Caco-2 (cell line): Measurements from ENCODE around the gene PRDX4. TPM values are rescaled to one million over a fixed set of nuclear protein-coding genes. Genes with fewer than 3 reads are reported as not detected.
A peak's percentile ranks its signal among the peaks of the same experiment; 100 is the strongest.
"Not testable (repeated sequence)": the region's sequence is repeated elsewhere in the genome, so short reads cannot be mapped to it uniquely, and the experiment has no call there.

Experiments
- BruUV-seq: library from RNA; stranded (reverse); fragments of 400-500 nt; replicated peaks from 2 replicates; lab custom pipeline; 2021; lab: Mats Ljungman, UMichigan
- CTCF ChIA-PET: fragments of 300-600 bp; sonication (Branson Sonifier 250); formaldehyde crosslinking; loops from one replicate; lab custom pipeline; 2022; ENCODE audit warnings: antibody characterized with exemption; lab: Charles Lee
- POLR2A ChIA-PET: fragments of 300-600 bp; sonication (Branson Sonifier 250); formaldehyde crosslinking; loops from one replicate; lab custom pipeline; 2022; ENCODE audit warnings: antibody characterized with exemption; lab: Charles Lee
- DNase-seq, 2 experiments: peaks; one replicate each; pipeline versions ENCODE4 v3.0.0 to v3.0.0-alpha.2; 2020 to 2022
- H3K27me3 ChIP-seq: replicated peaks from 2 replicates; pipeline ENCODE4 v1.6.0; 2011; ENCODE audit warnings: low read length; ENCODE audit not compliant: control insufficient read depth, insufficient read depth
- H3K36me3 ChIP-seq: 2 replicates; pipeline ENCODE4 v1.5.1; 2011; ENCODE audit warnings: low read length; ENCODE audit not compliant: control insufficient read depth, insufficient read depth
- H3K4me1 ChIP-seq: fragments of 250-450 bp; sonication (Bioruptor Pico); 2 replicates; pipeline ENCODE4 v1.5.1; 2020; ENCODE audit warnings: mild to moderate bottlenecking
- H3K4me3 ChIP-seq: 2 replicates; pipeline ENCODE4 v1.5.1; 2011; ENCODE audit warnings: low read depth, mild to moderate bottlenecking, control low read depth, low read length
- H3K9me3 ChIP-seq: fragments of 250-450 bp; sonication (Bioruptor Pico); 2 replicates; pipeline ENCODE4 v1.5.1; 2020; ENCODE audit warnings: mild to moderate bottlenecking, moderate library complexity
- H3K27ac Mint-ChIP-seq: one replicate; pipeline ENCODE4 v1.8.0; 2022; ENCODE audit warnings: mixed read lengths; ENCODE audit not compliant: unreplicated experiment
- H3K27me3 Mint-ChIP-seq: one replicate; pipeline ENCODE4 v1.8.0; 2022; ENCODE audit warnings: mixed read lengths; ENCODE audit not compliant: insufficient read depth, unreplicated experiment
- H3K36me3 Mint-ChIP-seq: one replicate; pipeline ENCODE4 v1.8.0; 2022; ENCODE audit warnings: mild to moderate bottlenecking, mixed read lengths; ENCODE audit not compliant: insufficient read depth, unreplicated experiment
- H3K4me1 Mint-ChIP-seq: one replicate; pipeline ENCODE4 v1.8.0; 2022; ENCODE audit warnings: low read depth, mixed read lengths; ENCODE audit not compliant: unreplicated experiment
- H3K4me3 Mint-ChIP-seq: one replicate; pipeline ENCODE4 v1.8.0; 2022; ENCODE audit warnings: mild to moderate bottlenecking, moderate library complexity, mixed read lengths; ENCODE audit not compliant: unreplicated experiment
- H3K9me3 Mint-ChIP-seq: one replicate; pipeline ENCODE4 v1.8.0; 2022; ENCODE audit warnings: mixed read lengths; ENCODE audit not compliant: unreplicated experiment
- CTCF ChIP-seq, 2 experiments: fragments of 200-600 bp in 1 of 2; IDR thresholded peaks; 1 replicate in 1 of 2; 2 replicates in 1 of 2; pipeline versions ENCODE4 v1.5.1 to v1.8.0; 2011 to 2022; ENCODE audit warnings: antibody characterized with exemption in 1 of 2, control low read depth in 1 of 2, inconsistent platforms in 1 of 2, low read depth in 1 of 2, low read length in 1 of 2, mild to moderate bottlenecking in 1 of 2, moderate library complexity in 1 of 2; ENCODE audit not compliant: insufficient read depth in 1 of 2, severe bottlenecking in 1 of 2, unreplicated experiment in 1 of 2
- intact Hi-C: fragments of 100-400 bp; cut with micrococcal nuclease; formaldehyde crosslinking; loops from one replicate; pipeline ENCODE4 v1.10.0; 2022; ENCODE audit not compliant: unreplicated experiment
- total RNA-seq: library from RNA; stranded (reverse); gene quantifications from 2 replicates; pipeline ENCODE4 v1.2.3, GENCODE V29; 2022

The PRDX4 gene
- total RNA-seq, 1 experiment from 2014 or later = 185 TPM

- H3K9me3 Mint-ChIP-seq = no peaks in the 10 kb centered on the region
- H3K4me3 Mint-ChIP-seq = no peak overlapping the region
- H3K4me3 ChIP-seq = no peak overlapping the region
- POLR2A ChIA-PET = no interaction called here
- H3K4me1 ChIP-seq = peaks cover 13% of the 10 kb centered on the region
- H3K27me3 Mint-ChIP-seq = no peaks in the 10 kb centered on the region
- intact Hi-C loops = no loop called here
- CTCF ChIA-PET = no interaction called here
- H3K27ac Mint-ChIP-seq = no peak overlapping the region
- H3K36me3 ChIP-seq = no peaks in the 10 kb centered on the region
- peaks cover 6% of the 10 kb centered on the region for H3K4me1 Mint-ChIP-seq
- TF ChIP-seq CTCF (IDR thresholded peaks at IDR 0.05; ENCODE audit: insufficient read depth in 1 of 2, low read depth in 1 of 2, low read length in 1 of 2, severe bottlenecking in 1 of 2, unreplicated experiment in 1 of 2) = no peak
- no TSS peak for BruUV-seq
- no peak for DNase-seq
- no peaks in the 10 kb centered on the region for H3K36me3 Mint-ChIP-seq
- H3K27me3 ChIP-seq = no peaks in the 10 kb centered on the region
- no peaks in the 10 kb centered on the region for H3K9me3 ChIP-seq
These were observed 10.6 kb upstream of the PRDX4 start for GRCh38 chrX:23656684-23657083.

DNA sequence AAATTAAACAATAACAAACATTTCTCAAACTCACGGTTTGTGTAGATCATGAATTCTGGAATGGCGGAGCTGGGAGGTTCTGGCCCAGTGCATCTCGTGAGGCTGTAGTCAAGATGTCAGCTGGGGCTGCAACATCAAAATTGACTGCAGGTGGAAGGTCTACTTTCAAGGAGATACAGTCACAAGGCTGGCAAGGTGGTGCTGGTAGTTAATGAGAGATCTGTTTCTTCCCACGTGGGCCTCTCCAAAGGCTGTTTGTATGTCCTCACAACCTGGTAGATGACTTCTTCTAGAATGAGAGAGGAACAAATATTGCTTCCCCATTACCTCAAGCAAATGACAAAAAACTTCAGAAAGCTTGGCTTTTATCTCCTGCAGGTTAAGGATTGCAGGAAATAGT lies 8.0 kb upstream of the PRDX4 start:
- Mint-ChIP-seq H3K36me3 (no peaks in the 10 kb centered on the region), H3K27me3 (no peaks in the 10 kb centered on the region), H3K4me1 (peaks cover 6% of the 10 kb centered on the region), H3K9me3 (no peaks in the 10 kb centered on the region), H3K4me3 (peak overlapping the region; percentile 62), H3K27ac (peak overlapping the region; percentile 67)
- no peak for DNase-seq
- no peak for TF ChIP-seq CTCF (IDR thresholded peaks at IDR 0.05; ENCODE audit: insufficient read depth in 1 of 2, low read depth in 1 of 2, low read length in 1 of 2, severe bottlenecking in 1 of 2, unreplicated experiment in 1 of 2)
- H3K9me3 ChIP-seq = no peaks in the 10 kb centered on the region
- ChIA-PET CTCF (no interaction called here), POLR2A (no interaction called here)
- peaks cover 13% of the 10 kb centered on the region for H3K4me1 ChIP-seq
- H3K36me3 ChIP-seq = no peaks in the 10 kb centered on the region
- no peak overlapping the region for H3K4me3 ChIP-seq
- BruUV-seq = no TSS peak
- intact Hi-C loops = no loop called here
- H3K27me3 ChIP-seq = no peaks in the 10 kb centered on the region

GRCh38 chrX:23660083-23660765 lies 7.1 kb upstream of the PRDX4 start:
- H3K36me3 Mint-ChIP-seq, H3K36me3 ChIP-seq, H3K4me1 Mint-ChIP-seq, CTCF ChIA-PET, H3K9me3 Mint-ChIP-seq, H3K27me3 Mint-ChIP-seq, BruUV-seq, H3K4me3 ChIP-seq, H3K27me3 ChIP-seq, intact Hi-C loops, POLR2A ChIA-PET, H3K9me3 ChIP-seq: not testable (repeated sequence)
- Mint-ChIP-seq H3K27ac (peak overlapping the region; percentile 67), H3K4me3 (peak overlapping the region; percentile 62)
- peak in 1 of 2 experiments; percentile 14 for DNase-seq
- peaks cover 13% of the 10 kb centered on the region for H3K4me1 ChIP-seq
